ENCODE results near the gene ZSCAN22. TPM values are rescaled to one million over a fixed set of nuclear protein-coding genes. Genes with fewer than 3 reads are reported as not detected.

The ZSCAN22 gene
- total and polyA plus RNA-seq, 2 donors (not counting 1 experiment from before 2014, with no cell fraction given) = 2.8 to 7.1 TPM

GRCh38 chr19:58334691-58335249 is 8.0 kb downstream of the ZSCAN22 start:
- Mint-ChIP-seq H3K27me3 (no peaks in the 10 kb centered on the region), H3K27ac (no peak overlapping the region), H3K9me3 (ENCODE audit: insufficient read depth) (no peaks in the 10 kb centered on the region), H3K4me3 (no peak overlapping the region), H3K4me1 (no peaks in the 10 kb centered on the region)
- intact Hi-C loops (cut with micrococcal nuclease) = no loop called here
- POLR2A ChIA-PET = interaction anchor here (0.6 kb wide), 1 partner anchor 130 kb away, joined by 3 read pairs; no protein-coding TSS in a partner anchor
- Histone ChIP-seq H3K9me3 (ENCODE audit: control extremely low read depth in 1 of 3, control insufficient read depth in 2 of 3, insufficient read depth in 1 of 3, low read length in 2 of 3) (peaks cover 0 to 9% (median 0%) of the 10 kb centered on the region in 3 donors), H3K36me3 (replicated peaks in 1 of 2; ENCODE audit: control extremely low read depth in 1 of 2, control insufficient read depth in 1 of 2, extremely low read depth in 1 of 2, insufficient read depth in 2 of 2, low read length in 1 of 2) (peaks cover 2 to 32% of the 10 kb centered on the region in 2 experiments), H2AFZ (ENCODE audit: insufficient read depth, low read depth, low read length, poor library complexity, severe bottlenecking) (no peak overlapping the region), H3K4me1 (ENCODE audit: control insufficient read depth in 2 of 2, insufficient read depth in 2 of 2, low read length in 2 of 2) (no peaks in the 10 kb centered on the region), H3K27me3 (replicated peaks in 1 of 4; ENCODE audit: control extremely low read depth in 1 of 4, control insufficient read depth in 3 of 4, insufficient read depth in 4 of 4, low read length in 3 of 4) (no peaks in the 10 kb centered on the region), H3K4me3 (ENCODE audit: control extremely low read depth in 1 of 5, extremely low read depth in 1 of 5, insufficient read depth in 1 of 5, low read depth in 2 of 5, low read length in 4 of 5) (no peak overlapping the region), H3K9ac (ENCODE audit: low read length) (no peak overlapping the region), H3K79me2 (ENCODE audit: control insufficient read depth, insufficient read depth, low read length) (peaks cover 14% of the 10 kb centered on the region), H4K20me1 (ENCODE audit: control insufficient read depth, insufficient read depth, low read length, poor library complexity, severe bottlenecking) (no peaks in the 10 kb centered on the region), H3K27ac (ENCODE audit: low read length in 2 of 2) (no peak overlapping the region), H3K4me2 (replicated peaks; ENCODE audit: low read depth, low read length, poor library complexity, severe bottlenecking) (no peak overlapping the region)
- no peak for ATAC-seq (ENCODE audit: low read depth)
- DNase-seq = no peak
- WGBS (ENCODE audit: insufficient coverage) = 94% methylated on average over 18 of the region's 19 CpGs
- TF ChIP-seq CTCF (IDR thresholded peaks at IDR 0.05) = no peak
- TF ChIP-seq EZH2 (IDR thresholded peaks at IDR 0.05; ENCODE audit: borderline replicate concordance, insufficient read depth, low read depth, low read length, poor library complexity, severe bottlenecking) = no peak
- CTCF ChIA-PET = interaction anchor here (0.9 kb wide), 1 partner anchor 8 kb away, joined by 3 read pairs; no protein-coding TSS in a partner anchor

- H3K9me3 ChIP-seq (ENCODE audit: control extremely low read depth in 1 of 3, control insufficient read depth in 2 of 3, insufficient read depth in 1 of 3, low read length in 2 of 3) = peaks cover 0 to 9% (median 0%) of the 10 kb centered on the region in 3 donors
- H3K4me3 ChIP-seq (ENCODE audit: control extremely low read depth in 1 of 5, extremely low read depth in 1 of 5, insufficient read depth in 1 of 5, low read depth in 2 of 5, low read length in 4 of 5) = no peak overlapping the region
- no peak overlapping the region for H3K4me2 ChIP-seq (replicated peaks; ENCODE audit: low read depth, low read length, poor library complexity, severe bottlenecking)
- no peak overlapping the region for H3K27ac ChIP-seq (ENCODE audit: low read length in 2 of 2)
- peaks cover 2 to 34% of the 10 kb centered on the region in 2 experiments for H3K36me3 ChIP-seq (replicated peaks in 1 of 2; ENCODE audit: control extremely low read depth in 1 of 2, control insufficient read depth in 1 of 2, extremely low read depth in 1 of 2, insufficient read depth in 2 of 2, low read length in 1 of 2)
- 92% methylated on average over 2 of the region's 3 CpGs for WGBS (ENCODE audit: insufficient coverage)
- ChIA-PET POLR2A (no interaction called here), CTCF (no interaction called here)
- no peak for ATAC-seq (ENCODE audit: low read depth)
- Mint-ChIP-seq H3K4me3 (no peak overlapping the region), H3K9me3 (ENCODE audit: insufficient read depth) (no peaks in the 10 kb centered on the region), H3K27ac (no peak overlapping the region), H3K27me3 (no peaks in the 10 kb centered on the region), H3K4me1 (no peaks in the 10 kb centered on the region)
- TF ChIP-seq EZH2 (IDR thresholded peaks at IDR 0.05; ENCODE audit: borderline replicate concordance, insufficient read depth, low read depth, low read length, poor library complexity, severe bottlenecking) (no peak), CTCF (IDR thresholded peaks at IDR 0.05) (no peak)
- H3K4me1 ChIP-seq (ENCODE audit: control insufficient read depth in 2 of 2, insufficient read depth in 2 of 2, low read length in 2 of 2) = no peaks in the 10 kb centered on the region
- no peaks in the 10 kb centered on the region for H4K20me1 ChIP-seq (ENCODE audit: control insufficient read depth, insufficient read depth, low read length, poor library complexity, severe bottlenecking)
- peaks cover 14% of the 10 kb centered on the region for H3K79me2 ChIP-seq (ENCODE audit: control insufficient read depth, insufficient read depth, low read length)
- H3K9ac ChIP-seq (ENCODE audit: low read length) = no peak overlapping the region
- intact Hi-C loops (cut with micrococcal nuclease) = no loop called here
- H3K27me3 ChIP-seq (replicated peaks in 1 of 4; ENCODE audit: control extremely low read depth in 1 of 4, control insufficient read depth in 3 of 4, insufficient read depth in 4 of 4, low read length in 3 of 4) = no peaks in the 10 kb centered on the region
- no peak overlapping the region for H2AFZ ChIP-seq (ENCODE audit: insufficient read depth, low read depth, low read length, poor library complexity, severe bottlenecking)
- DNase-seq = no peak
Observed at GRCh38 chr19:58335630-58336029, 8.8 kb downstream of the ZSCAN22 start.

Measured in B cell (primary cell).